ENCODE data around the gene KCNK13.
"Not testable (repeated sequence)": the region's sequence is repeated elsewhere in the genome, so short reads cannot be mapped to it uniquely, and the experiment has no call there.

The KCNK13 gene

DNA sequence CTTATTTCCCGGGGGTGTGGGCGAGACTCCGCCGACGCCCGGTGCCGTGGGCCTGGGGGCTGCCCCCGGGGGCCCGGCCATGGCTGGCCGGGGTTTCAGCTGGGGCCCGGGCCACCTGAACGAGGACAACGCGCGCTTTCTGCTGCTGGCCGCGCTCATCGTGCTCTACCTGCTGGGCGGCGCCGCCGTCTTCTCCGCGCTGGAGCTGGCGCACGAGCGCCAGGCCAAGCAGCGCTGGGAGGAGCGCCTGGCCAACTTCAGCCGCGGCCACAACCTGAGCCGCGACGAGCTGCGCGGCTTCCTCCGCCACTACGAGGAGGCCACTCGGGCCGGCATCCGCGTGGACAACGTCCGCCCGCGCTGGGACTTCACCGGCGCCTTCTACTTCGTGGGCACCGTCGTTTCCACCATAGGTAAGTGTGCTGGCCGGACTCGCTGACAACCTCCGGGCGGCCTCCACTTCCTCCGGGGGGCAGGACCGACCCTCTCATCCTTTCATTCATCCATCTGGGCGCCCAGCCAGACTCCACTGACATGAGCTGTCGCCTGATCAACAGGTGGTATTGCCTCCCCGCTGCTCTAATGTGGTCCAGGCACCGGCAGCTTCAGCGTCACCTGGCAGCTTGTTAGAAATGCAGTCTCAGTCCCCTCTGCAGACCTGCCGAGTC, 467 bp downstream of the KCNK13 start:
- no peak for DNase-seq

DNA sequence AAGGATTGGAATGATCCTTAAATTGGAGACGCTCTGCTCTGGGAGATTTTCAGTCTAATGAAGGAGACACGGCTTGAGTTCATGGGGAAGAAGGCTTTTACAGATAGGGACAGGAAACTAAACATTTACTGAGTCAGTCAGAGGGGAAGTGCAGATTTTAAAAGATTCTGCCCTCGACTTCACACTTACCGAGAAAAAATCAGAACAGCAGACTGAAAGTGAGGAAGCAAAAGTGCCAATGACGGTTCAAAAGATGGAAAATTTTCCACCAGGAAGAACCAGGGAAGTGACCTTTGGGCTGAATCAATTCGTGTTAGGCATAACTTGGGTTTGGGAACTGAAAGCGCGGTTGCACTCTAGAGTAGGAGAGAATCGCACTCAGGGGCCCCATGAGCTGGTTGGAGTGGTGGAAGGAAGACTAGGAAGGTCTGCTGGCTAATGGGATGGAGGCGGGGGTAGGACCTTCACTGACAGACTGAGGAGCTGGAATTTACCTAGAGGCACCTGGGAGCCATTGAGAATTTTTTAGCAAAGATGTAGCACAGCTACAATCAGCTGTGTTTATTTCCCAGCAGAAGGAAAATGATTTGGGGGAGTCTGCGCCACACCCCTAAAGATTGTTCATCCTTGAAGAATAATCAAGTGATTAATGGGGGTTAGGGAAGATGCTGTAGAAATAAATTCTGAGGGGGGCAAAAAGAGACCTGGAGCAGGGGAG, 1.2 kb downstream of the KCNK13 start:
- no peak for DNase-seq

DNA sequence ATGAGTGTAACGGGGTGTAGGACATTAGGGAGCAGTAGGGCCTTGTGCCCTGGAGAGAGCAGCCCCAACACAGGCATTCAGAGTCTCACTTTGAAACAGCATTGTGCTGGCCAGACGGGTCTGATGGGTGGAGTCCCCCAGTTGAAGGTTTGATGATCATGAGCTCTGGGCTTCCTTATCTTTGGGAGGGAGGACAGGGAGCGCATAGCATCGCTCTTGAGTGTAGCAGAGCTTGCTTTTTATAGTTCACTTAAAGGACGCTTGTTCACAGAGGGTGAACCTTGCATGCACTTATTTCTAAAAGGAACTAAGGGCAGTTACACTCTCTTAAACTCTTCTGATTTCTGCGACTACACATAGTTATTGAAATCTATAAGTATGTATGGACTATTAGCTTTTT, 10.6 kb downstream of the KCNK13 start:
- DNase-seq: no peak

DNA sequence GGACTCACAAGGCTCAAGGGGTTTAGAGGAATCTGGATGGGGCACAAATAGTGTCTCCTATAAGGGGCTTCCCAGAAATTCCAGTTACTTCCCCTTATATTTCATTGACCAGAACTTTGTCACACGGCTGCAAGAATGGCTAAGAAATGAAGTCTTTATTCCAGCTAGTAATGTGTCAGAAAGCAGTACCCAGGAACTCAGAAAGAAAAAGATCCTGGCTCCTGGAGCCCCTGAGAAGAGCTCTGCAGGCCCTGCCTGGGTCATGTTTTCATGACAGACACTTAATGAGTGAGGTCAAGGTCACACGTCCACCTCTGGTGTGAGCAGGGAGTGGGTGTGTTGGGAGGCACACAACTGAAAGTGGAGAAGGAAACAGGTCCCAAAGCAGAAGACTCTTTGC, 17.8 kb downstream of the KCNK13 start:
- no peak for DNase-seq

DNA sequence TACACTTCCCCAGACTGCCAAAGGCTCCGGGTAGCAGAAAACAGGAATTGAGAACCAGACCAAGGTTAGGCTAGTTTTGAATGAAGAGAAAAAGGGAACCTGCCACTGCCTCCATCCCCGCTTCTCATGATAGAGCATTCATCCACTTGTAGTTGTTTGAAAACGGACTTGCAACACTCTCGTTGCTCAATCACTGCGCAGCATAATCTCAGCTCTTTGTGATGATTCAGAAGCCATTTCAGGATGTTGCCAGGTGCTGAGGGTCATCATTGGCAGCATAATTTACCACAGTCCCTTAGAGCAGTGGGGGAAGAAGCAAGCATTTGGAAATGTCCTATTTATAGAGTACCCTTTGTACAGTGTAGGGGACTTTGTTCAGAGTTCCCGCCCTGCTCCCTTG, 25.6 kb downstream of the KCNK13 start:
- DNase-seq: no peak

DNA sequence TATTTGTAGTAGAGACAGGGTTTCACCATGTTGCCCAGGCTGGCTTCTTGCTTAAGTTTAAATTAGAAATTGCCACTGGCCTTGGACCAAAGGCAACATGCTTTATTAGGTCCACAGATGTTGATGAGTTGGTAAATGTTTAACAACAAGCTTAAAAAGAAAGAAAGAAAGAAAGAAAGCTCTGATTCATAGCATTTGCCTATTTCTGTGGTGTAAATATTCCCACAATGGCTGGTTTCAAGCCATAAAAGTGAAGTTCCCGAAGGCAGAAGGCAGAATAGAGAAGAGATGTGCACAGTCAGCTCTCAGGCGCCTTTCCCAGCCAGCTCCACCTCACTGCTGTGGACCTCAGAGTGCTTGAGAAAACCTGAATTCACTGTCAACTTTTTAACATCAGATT, 26.4 kb downstream of the KCNK13 start:
- DNase-seq: no peak

DNA sequence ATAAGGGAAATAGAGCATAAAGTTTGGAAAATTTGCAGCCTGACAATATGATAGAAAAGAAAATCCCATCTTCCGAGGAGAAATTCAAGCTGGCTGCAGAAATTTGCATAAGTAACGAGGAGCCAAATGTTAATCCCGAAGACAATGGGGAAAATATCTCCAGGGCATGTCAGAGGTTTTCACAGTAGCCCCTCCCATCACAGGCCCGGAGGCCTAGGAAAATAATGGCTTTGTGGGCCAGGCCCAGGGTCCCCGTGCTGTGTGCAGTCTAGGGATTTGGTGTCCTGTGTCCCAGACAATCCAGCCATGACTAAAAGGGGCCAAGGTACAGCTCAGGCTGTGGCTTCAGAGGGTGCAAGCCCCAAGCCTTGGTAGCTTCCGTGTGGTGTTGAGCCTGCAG, 27.7 kb downstream of the KCNK13 start:
- not testable (repeated sequence) for DNase-seq

DNA sequence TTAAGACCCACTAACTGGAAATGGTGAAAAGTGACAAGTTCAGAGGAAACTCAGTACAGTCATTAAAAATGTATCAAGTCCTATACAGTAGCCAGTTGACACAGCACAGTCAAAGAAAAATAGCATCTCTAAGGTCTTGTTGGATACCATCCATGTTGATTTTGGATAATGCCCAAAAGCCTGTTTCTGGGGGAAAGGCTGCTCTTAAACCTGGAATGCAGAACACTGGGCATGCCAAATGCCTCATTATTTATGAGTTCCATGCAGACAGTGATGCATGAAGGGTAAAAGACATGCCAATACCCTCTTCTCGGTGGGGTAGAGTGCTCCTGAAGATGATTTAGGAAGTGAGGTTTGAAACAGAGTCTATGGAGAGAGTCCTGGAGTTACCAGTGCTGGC, 29.6 kb downstream of the KCNK13 start:
- DNase-seq: no peak

DNA sequence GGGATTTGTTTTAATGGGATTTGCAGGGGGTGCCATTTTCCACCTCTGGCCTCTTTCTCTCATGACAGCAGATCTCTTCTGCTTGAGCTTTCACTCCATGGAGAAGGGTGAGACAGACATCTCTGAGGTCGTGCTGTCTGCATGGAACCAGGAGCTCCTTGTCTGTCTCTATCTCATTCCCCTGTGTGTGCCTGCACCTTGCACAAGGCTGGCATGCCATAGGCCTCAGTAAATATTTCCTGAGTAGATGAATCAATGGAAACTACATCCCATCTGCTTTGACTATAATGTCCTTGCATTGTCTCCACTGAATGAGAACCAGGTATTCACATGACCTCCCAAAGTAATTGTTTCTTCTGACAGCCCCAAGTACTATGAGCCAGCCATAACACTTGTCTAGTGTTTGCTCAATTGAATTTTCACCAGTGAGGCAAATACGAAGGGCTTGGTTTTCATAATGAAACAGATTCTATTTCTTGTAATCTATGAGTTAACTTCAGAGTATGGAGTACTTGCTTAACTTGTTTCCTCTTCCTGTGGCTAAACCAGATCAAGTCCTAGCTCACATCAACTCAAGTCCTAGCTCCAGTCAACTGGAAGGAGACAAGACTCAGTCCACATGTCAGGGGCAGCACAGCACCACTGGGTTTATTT, 32.3 kb downstream of the KCNK13 start:
- DNase-seq: no peak

DNA sequence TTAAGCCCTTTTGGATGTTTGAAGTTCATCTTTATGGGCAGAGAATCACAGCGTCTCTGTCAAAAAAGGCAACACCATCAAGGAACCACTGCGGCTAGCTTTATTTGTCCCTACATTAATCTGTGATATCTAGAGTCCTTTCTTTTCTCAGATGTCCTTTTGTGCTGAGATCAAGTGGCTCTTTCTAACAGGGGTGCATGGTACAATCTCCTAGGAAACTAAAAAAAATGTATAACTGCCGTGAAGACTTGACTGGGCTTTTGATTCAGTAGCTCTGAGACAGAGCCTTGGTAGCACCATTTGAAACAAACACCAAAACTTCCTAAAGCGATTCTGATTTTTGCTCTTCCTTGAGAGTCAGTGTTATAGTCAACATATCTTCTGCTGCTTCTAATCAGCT, 33.3 kb downstream of the KCNK13 start:
- no peak for DNase-seq

DNA sequence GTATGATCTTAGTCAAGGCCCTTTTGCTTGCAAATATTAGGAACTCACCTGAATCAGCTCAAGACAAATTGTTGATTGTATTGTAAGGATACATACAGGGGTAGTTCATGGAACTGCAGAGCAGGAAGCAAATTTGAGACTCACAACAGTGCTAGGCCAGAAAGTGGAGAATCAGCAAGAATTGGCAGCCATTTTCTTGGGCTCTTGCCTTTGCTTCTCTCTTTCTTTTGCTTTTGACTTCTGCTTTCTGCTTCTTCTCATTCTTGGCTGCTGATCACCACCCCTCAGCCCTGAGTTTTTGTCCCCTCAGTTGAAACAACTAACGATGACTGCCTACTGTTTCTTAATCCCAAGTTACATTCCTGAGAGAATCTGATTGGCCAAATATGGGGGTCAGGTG, 34.8 kb downstream of the KCNK13 start:
- DNase-seq: no peak

DNA sequence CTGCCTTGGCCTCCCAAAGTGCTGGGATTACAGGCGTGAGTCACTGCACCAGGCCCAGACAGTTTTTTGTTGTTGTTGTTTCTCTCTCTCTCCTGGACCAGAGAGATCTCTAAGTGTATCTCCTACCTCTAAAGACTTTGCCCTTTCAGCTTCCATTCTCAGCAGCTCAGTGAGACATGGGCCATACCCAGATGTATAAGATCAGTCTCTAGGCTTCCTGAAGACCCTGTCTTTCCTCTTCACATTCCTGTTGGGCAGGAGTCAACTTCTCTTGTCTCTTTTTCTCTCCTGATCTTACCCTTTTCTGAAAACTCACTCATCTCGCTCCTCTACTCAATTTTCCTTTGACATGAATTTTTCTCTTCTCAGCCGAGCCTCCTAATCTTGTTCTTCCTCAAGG, 42.0 kb downstream of the KCNK13 start:
- no peak for DNase-seq

DNA sequence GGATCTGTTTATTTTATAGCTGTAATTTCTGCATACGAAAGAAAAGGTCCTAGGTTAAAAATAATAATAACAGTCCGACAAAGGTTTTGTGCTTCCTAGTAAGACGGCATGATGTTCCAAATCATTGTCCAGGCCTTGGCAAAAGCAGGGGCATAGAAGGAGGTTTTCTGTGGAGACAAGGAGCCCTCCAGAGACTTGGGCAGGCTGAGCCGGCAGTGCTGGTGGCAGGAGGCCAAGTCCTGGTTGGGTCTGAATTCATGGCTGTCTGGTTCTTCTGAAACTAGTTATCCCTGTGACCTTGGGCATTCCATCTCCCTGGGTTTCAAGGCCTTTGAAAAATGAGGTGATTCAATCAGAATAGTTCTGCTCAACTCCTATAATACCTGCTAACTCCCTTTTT, 44.0 kb downstream of the KCNK13 start:
- no peak for DNase-seq

DNA sequence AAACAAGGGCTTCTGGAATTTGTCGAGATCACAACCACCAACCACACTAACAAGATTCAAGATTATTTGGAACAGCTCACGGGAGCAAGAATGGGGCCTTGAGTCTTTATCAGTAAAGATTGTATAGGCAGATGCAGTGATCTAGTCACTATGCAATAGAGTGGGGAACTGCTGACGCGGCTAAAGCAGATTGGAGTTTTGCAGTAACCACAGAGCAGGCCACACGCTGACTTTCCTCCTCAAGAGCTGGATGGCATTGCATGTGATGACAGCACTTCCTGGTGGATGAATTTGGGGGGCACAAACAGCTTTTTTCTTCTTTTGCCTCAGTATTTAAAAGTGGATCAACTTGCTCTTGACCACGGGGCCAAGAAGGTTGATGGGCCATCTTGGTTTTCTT, 46.0 kb downstream of the KCNK13 start:
- DNase-seq: no peak

DNA sequence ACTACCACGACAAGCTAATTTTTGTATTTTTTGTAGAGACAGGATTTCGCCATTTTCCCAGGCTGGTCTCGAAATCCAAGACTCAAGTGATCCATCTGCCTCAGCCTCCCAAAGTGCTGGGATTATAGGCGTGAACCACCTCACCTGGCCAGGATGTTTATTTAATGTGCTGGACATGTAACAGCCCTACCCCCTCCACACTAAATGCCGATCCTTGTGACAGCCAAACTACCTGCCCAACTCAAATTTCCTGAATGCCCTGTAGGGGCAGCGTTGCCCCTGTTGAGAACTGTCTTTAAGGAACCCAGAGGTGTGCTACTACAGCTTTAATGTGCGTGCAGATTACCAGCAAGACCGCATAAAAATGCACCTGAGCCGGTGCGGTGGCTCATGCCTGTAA, 48.1 kb downstream of the KCNK13 start:
- DNase-seq: no peak

DNA sequence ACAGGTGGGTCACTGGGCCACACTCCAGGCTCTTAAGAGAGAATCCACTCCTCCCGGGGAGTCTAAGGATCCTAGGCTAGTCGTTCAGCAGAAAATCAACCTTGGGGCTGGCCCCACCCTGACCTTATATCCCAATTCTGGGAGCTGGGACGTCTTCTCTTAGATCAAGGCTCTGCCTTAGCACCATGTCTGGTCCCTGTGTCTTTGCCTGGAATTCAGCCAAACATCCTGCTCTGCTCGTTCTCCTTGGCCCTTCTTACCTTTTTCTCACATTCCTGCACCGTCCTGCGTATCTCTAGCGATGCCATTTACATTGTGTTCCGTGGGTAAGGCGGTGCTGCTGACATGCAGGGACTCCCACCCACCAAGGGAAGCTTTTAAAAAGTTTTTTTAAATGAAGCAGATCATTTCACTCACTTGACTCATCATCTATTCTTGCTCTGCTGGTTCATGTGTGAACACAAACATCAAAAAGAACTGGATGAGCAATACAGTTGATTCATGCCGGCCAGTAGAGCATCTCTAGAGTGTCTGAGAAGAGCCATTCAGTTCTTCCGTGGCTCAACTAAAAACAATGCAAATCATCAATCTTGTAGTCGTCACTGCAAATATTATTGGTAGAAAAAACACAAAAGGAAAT, 50.2 kb downstream of the KCNK13 start:
- no peak for DNase-seq

DNA sequence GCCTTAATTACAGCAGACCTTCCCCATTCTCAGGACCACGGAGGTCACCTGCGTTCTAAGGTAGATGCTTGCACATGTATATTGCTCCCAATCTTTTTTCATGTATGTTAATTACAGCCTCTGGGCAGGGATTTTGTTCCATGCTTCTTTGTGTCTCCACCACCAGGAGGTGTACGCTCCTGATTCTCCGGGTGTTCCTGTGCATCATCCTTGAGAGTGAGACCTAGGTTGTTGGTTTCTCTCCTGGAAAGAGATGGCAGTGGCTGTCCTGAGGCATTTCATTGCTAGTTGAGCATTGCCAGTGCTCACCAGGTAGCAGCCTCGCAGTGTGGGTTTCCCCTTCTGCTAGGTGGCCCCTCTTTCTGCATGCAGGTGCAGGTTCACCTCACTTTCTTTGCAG, 52.8 kb downstream of the KCNK13 start:
- DNase-seq: no peak

DNA sequence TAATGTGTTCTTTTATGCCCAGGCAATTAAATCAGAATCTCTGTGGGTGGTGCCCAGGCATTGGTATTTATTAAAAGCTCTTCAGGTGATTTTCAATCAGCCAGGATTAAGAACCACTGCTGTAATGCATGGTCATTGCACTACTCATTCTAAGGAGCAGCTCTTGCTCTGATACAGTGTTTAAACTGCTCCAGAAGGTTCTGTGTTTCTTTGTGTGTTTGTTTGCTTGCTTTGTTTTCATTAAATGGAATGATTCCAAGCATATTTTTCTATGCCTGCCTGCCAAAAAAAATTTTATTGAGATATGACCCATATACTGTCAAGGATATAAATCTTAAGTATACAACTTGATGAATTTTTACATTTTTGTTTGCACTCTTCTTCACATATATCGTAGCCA, 54.0 kb downstream of the KCNK13 start:
- no peak for DNase-seq

DNA sequence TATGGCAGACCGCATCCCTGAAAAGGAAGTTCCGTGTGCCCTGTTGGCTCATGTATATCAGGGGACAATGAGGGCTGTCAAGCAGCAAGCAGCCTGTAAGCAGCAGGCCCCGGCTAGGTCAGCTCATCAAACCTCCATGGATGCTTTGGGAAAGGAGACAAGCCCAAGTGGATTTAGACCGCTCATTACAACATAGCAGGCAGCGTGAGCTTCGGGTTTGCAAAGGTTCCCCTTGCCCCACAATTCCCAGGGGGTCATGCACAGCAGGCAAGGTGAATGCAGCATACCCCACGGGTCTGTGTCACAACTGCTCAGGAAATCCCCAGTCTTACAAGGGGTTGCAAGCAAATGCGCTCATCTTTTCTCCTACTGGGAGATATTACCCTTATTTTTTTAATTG, 54.6 kb downstream of the KCNK13 start:
- DNase-seq: no peak

DNA sequence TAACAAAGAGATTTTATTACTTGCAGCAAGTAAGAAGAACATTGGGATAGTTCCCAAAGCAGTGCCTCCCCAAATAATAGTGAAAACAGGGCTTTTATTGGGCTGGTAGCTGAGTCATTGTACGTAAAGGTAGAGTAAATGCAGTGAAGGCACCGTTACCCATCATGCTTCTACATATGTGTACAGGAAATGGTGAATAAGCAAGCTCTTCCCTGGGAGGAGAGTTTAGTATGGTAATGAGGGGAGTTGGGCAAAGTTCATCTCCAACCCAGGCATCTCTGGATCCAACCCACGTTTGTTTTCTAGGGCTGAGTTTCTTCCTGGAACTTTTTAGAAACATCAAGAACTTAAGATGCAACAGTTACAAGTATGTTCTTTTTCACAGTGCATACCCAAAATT, 56.2 kb downstream of the KCNK13 start:
- DNase-seq: no peak

DNA sequence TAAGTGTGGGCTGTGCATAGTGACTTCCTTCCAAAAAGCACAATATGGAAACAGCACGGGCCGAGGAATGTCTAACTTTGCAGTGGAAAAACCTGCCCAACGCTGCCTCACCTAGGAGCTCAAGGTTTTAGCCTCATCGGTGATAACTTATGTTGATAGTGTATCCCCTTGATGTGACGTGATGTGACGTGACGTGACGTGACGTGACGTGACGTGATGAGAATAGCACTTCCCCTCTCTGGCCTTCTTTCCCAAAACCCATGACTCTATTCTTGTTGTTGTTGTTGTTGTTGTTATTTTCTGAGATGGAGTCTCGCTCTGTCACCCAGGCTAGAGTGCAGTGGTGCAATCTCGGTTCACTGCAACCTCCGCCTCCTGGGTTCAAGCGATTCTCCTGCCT, 64.5 kb downstream of the KCNK13 start:
- no peak for DNase-seq

DNA sequence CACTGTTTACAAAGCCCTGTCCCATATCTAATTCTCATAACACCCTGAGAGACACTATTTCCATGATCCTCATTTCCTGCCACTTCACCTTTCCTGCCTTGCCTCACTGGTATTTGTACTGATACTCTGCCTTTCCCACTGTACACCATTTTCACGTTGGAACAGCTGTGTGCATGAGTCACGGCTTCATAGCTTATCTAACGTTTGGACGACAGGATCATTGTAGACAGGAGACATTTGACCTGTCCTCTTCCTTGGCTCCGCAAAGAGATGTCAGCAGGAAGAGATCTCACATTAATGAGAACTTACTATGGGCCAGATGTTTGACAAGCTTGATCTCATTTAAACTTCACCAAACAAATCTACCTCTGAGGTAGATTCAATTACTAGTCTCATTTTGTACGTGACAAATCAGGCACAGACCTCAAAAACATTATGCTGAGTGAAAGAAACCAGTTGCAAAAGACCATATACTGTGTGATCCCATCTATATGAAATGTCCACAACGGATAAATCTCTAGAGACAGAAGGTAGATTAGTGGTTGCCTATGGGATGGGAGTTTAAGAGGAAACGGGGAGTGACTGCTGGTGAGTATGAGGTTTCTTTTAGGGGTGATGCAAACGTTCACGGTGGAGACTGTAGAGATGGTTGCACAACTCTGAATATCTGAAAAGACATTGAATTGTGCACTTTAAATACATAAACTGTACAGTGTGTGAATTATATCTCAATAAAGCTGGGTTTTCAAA, 71.2 kb downstream of the KCNK13 start:
- DNase-seq: no peak

DNA sequence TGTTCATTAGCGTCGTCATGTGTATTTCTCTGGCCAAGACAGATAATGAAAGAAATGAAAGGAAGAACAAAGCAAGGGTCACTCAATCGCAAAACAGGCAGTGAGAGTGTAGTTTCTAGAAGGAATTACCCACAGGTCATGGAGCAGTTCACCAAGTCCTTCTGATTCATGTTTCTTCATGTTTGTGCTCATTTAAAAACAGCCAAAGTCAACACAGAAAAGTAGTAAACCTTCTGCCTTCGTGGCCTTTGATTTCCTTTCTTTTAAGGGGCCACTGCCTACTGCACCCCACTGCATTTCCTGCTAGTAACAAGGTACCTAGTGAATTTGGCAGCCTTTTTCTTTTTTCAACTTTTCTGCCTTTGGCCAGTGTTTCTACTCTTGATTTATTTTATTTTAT, 75.1 kb downstream of the KCNK13 start:
- DNase-seq: no peak
